HG03565 (cell line): ENCODE results near the gene CAPN10.

ENCODE experiments used
- ATAC-seq: cut with Tn5 transposase; IDR thresholded peaks from one replicate; pipeline ENCODE4 v1.9.1; 2021; ENCODE audit warnings: mild to moderate bottlenecking, moderate library complexity; ENCODE audit not compliant: unreplicated experiment

CAPN10 gene

GRCh38 chr2:240588669-240589068, 2.1 kb downstream of the CAPN10 start:
- ATAC-seq: no peak

GRCh38 chr2:240589375-240589774, 2.8 kb downstream of the CAPN10 start:
- no peak for ATAC-seq

- no peak for ATAC-seq
These were observed 3.5 kb downstream of the CAPN10 start for GRCh38 chr2:240589850-240590525.

GRCh38 chr2:240590681-240591111, 4.2 kb downstream of the CAPN10 start:
- no peak for ATAC-seq

GRCh38 chr2:240591226-240591625, 4.7 kb downstream of the CAPN10 start:
- no peak for ATAC-seq

- no peak for ATAC-seq
These were observed 5.2 kb downstream of the CAPN10 start for GRCh38 chr2:240591784-240592183.

- no peak for ATAC-seq
These were observed 6.6 kb downstream of the CAPN10 start for GRCh38 chr2:240593026-240593702.

GRCh38 chr2:240593703-240594451, 7.3 kb downstream of the CAPN10 start:
- no peak for ATAC-seq

- no peak for ATAC-seq
These were observed 8.2 kb downstream of the CAPN10 start for GRCh38 chr2:240594511-240595380.

GRCh38 chr2:240595381-240596079, 9.0 kb downstream of the CAPN10 start:
- no peak for ATAC-seq

GRCh38 chr2:240596080-240596460, 9.5 kb downstream of the CAPN10 start:
- ATAC-seq: no peak

GRCh38 chr2:240596491-240596931, 10.0 kb downstream of the CAPN10 start:
- ATAC-seq: no peak

GRCh38 chr2:240597054-240597418, 10.5 kb downstream of the CAPN10 start:
- no peak for ATAC-seq

- no peak for ATAC-seq
These were observed 11.1 kb downstream of the CAPN10 start for GRCh38 chr2:240597419-240598181.

GRCh38 chr2:240598311-240598911, 11.9 kb downstream of the CAPN10 start:
- no peak for ATAC-seq

- ATAC-seq: no peak
These were observed 12.6 kb downstream of the CAPN10 start for GRCh38 chr2:240599141-240599583.

- no peak for ATAC-seq
These were observed 14.0 kb downstream of the CAPN10 start for GRCh38 chr2:240600451-240600961.

- no peak for ATAC-seq
These were observed 14.7 kb downstream of the CAPN10 start for GRCh38 chr2:240601061-240601830.
